HepG2 (cell line): ENCODE results near the gene ELF1. TPM values are rescaled to one million over a fixed set of nuclear protein-coding genes. Genes with fewer than 3 reads are reported as not detected.

ENCODE experiments used
- ATAC-seq: fragments of 200-7000 bp; cut with Tn5 transposase; 3 replicates; pipeline ENCODE4 v1.9.1; 2020; ENCODE audit warnings: mild to moderate bottlenecking, moderate library complexity
- BruUV-seq: library from RNA; stranded (reverse); fragments of 400-500 nt; replicated peaks from 2 replicates; lab custom pipeline; 2021; lab: Mats Ljungman, UMichigan
- CTCF ChIA-PET: fragments of 300-600 bp; formaldehyde crosslinking; extraction: SDS; loops from one replicate; lab custom pipeline; 2021; ENCODE audit warnings: low total read pairs, inconsistent platforms, low intra/inter-chr PET ratio; lab: Yijun Ruan, JAX
- POLR2A ChIA-PET: fragments of 350-600 bp; sonication (Branson Sonifier 250); formaldehyde crosslinking; loops from one replicate; lab custom pipeline; 2020; ENCODE audit warnings: antibody characterized with exemption, inconsistent platforms; lab: Yijun Ruan, JAX
- DNase-seq: peaks from one replicate; pipeline ENCODE4 v3.0.0-alpha.2; 2015; ENCODE audit warnings: low spot score
- FAIRE-seq: peaks from 3 replicates; lab custom pipeline; 2011; peaks lifted over from hg19 to GRCh38; lab: Jason Lieb, UNC
- H2AFZ ChIP-seq: one replicate; pipeline ENCODE4 v1.6.1; 2011; ENCODE audit warnings: low read length, inconsistent platforms
- H3K27ac ChIP-seq: fragments of 300-600 bp; 3 replicates; pipeline ENCODE4 v1.8.0; 2011; ENCODE audit warnings: mixed run types, mild to moderate bottlenecking, mixed read lengths, low read length, inconsistent platforms; ENCODE audit not compliant: insufficient read depth; ENCODE audit errors: extremely low read length
- H3K27me3 ChIP-seq, 2 experiments: fragments of 200-600 bp in 1 of 2; 2 replicates in 1 of 2; 3 replicates in 1 of 2; pipeline versions ENCODE4 v1.6.0 to v1.8.0; 2011; ENCODE audit warnings: low read length in 2 of 2, mild to moderate bottlenecking in 2 of 2, moderate library complexity in 2 of 2, inconsistent platforms in 1 of 2; ENCODE audit not compliant: insufficient read depth in 2 of 2, control insufficient read depth in 1 of 2
- H3K36me3 ChIP-seq, 2 experiments: fragments of 200-600 bp in 1 of 2; replicated peaks in 1 of 2; 2 replicates in 1 of 2; 3 replicates in 1 of 2; pipeline versions ENCODE4 v1.5.1 to v1.8.0; 2011; ENCODE audit warnings: low read length in 2 of 2, inconsistent platforms in 1 of 2; ENCODE audit not compliant: insufficient read depth in 2 of 2, control insufficient read depth in 1 of 2
- H3K4me1 ChIP-seq: 2 replicates; pipeline ENCODE4 v1.5.1; 2012; ENCODE audit warnings: low read length, inconsistent platforms; ENCODE audit not compliant: insufficient read depth
- H3K4me2 ChIP-seq: 2 replicates; pipeline ENCODE4 v1.6.0; 2011; ENCODE audit warnings: low read depth, low read length, inconsistent platforms
- H3K4me3 ChIP-seq, 3 experiments: fragments of 200-600 bp in 1 of 3; sonication (generic), shearing (Covaris generic) in 1 of 3; replicated peaks in 1 of 3; 2 replicates each; pipeline ENCODE4 v1.5.1; 2011 to 2016; ENCODE audit warnings: low read length in 3 of 3, inconsistent platforms in 2 of 3, low read depth in 2 of 3, mild to moderate bottlenecking in 2 of 3, control low read depth in 1 of 3, mixed read lengths in 1 of 3; ENCODE audit not compliant: insufficient read depth in 1 of 3
- H3K79me2 ChIP-seq: one replicate; pipeline ENCODE4 v1.6.1; 2011; ENCODE audit warnings: low read length, inconsistent platforms; ENCODE audit not compliant: insufficient read depth
- H3K9ac ChIP-seq: 2 replicates; pipeline ENCODE4 v1.6.0; 2011; ENCODE audit warnings: mild to moderate bottlenecking, low read depth, low read length, inconsistent platforms; ENCODE audit not compliant: insufficient read depth
- H3K9me3 ChIP-seq: 2 replicates; pipeline ENCODE4 v1.5.1; 2012; ENCODE audit warnings: mild to moderate bottlenecking, low read length
- H4K20me1 ChIP-seq: 2 replicates; pipeline ENCODE4 v1.6.0; 2011; ENCODE audit warnings: inconsistent platforms, mild to moderate bottlenecking, low read length, moderate library complexity; ENCODE audit not compliant: insufficient read depth
- GMEB2 ChIP-seq: IDR thresholded peaks from 2 replicates; pipeline ENCODE4 v1.6.1; 2016; ENCODE audit warnings: missing biosample characterization, missing genetic modification reagents, low read depth
- HMG20A ChIP-seq: IDR thresholded peaks from 2 replicates; pipeline ENCODE4 v1.6.1; 2016; ENCODE audit warnings: borderline replicate concordance
- HNRNPUL1 ChIP-seq: fragments of 200-400 bp; formaldehyde crosslinking; IDR thresholded peaks from 2 replicates; pipeline ENCODE4 v1.6.1; 2017; ENCODE audit warnings: low read depth, mild to moderate bottlenecking, low read length, moderate library complexity
- HOXA3 ChIP-seq: sonication (generic); formaldehyde crosslinking; IDR thresholded peaks from 2 replicates; pipeline ENCODE4 v1.5.0; 2020; ENCODE audit warnings: missing genetic modification reagents
- KDM2A ChIP-seq: sonication (generic); formaldehyde crosslinking; IDR thresholded peaks from 2 replicates; pipeline ENCODE4 v1.4.0; 2020; ENCODE audit warnings: low read depth, missing genetic modification reagents, borderline replicate concordance
- NFIC ChIP-seq: IDR thresholded peaks from 2 replicates; pipeline ENCODE4 v1.6.1; 2012; ENCODE audit warnings: mild to moderate bottlenecking, low read length, inconsistent platforms
- PPARG ChIP-seq: conservative IDR thresholded peaks from 2 replicates; pipeline ENCODE4 v1.6.1; 2016; ENCODE audit warnings: missing biosample characterization, missing genetic modification reagents
- RBFOX2 ChIP-seq: fragments of 200-400 bp; formaldehyde crosslinking; IDR thresholded peaks from 2 replicates; pipeline ENCODE4 v1.6.1; 2017; ENCODE audit warnings: low read depth, mild to moderate bottlenecking, low read length
- RNF219 ChIP-seq: sonication (generic); formaldehyde crosslinking; IDR thresholded peaks from 2 replicates; pipeline ENCODE4 v1.5.0; 2020; ENCODE audit warnings: mild to moderate bottlenecking, missing genetic modification reagents
- SNAPC5 ChIP-seq: sonication (generic); formaldehyde crosslinking; IDR thresholded peaks from 2 replicates; pipeline ENCODE4 v1.8.1; 2023; ENCODE audit warnings: mild to moderate bottlenecking, missing genetic modification reagents, borderline replicate concordance
- SOX13 ChIP-seq, 3 experiments: fragments of 450-650 bp in 1 of 3; sonication (generic) in 1 of 3; formaldehyde crosslinking in 1 of 3; IDR thresholded peaks in 2 of 3; conservative IDR thresholded peaks in 1 of 3; 2 replicates each; pipeline versions ENCODE4 v1.5.0 to v1.6.1; 2016 to 2020; ENCODE audit warnings: antibody characterized with exemption in 1 of 3, mild to moderate bottlenecking in 1 of 3, missing compliant biosample characterization in 1 of 3, missing genetic modification reagents in 1 of 3, moderate library complexity in 1 of 3
- SP2 ChIP-seq: sonication (generic); formaldehyde crosslinking; IDR thresholded peaks from 2 replicates; pipeline ENCODE4 v1.5.1; 2020; ENCODE audit warnings: mild to moderate bottlenecking, missing genetic modification reagents
- ZBTB20 ChIP-seq: sonication (generic); formaldehyde crosslinking; IDR thresholded peaks from 2 replicates; pipeline ENCODE4 v1.8.1; 2023; ENCODE audit warnings: missing genetic modification reagents, low read depth, mild to moderate bottlenecking, borderline replicate concordance
- ZBTB7A ChIP-seq: sonication (generic); formaldehyde crosslinking; IDR thresholded peaks from 2 replicates; pipeline ENCODE4 v1.8.0; 2022; ENCODE audit warnings: mild to moderate bottlenecking, missing genetic modification reagents
- ZNF12 ChIP-seq: sonication (generic); formaldehyde crosslinking; IDR thresholded peaks from 2 replicates; pipeline ENCODE4 v1.5.0; 2020; ENCODE audit warnings: missing genetic modification reagents
- ZNF335 ChIP-seq: sonication (generic); formaldehyde crosslinking; IDR thresholded peaks from 2 replicates; pipeline ENCODE4 v1.4.0; 2020; ENCODE audit warnings: missing genetic modification reagents
- ZNF343 ChIP-seq: sonication (generic); formaldehyde crosslinking; IDR thresholded peaks from 2 replicates; pipeline ENCODE4 v1.4.0; 2020; ENCODE audit warnings: mild to moderate bottlenecking, missing genetic modification reagents
- ZNF615 ChIP-seq: sonication (generic); formaldehyde crosslinking; IDR thresholded peaks from 2 replicates; pipeline ENCODE4 v1.5.0; 2020; ENCODE audit warnings: mild to moderate bottlenecking, missing genetic modification reagents, borderline replicate concordance
- WGBS: methylation state at CpG from one replicate; pipeline ENCODE4 v1.1.6; 2017; ENCODE audit warnings: low lambda C conversion rate; 5-methylcytosine and 5-hydroxymethylcytosine counted together
- in situ Hi-C: cut with HindIII; loops from 2 replicates; pipeline ENCODE4 v1.10.0; 2017; ENCODE audit warnings: low pct_unique_long_range_greater_than_20kb; ENCODE audit not compliant: extremely low pct_ligation_motif_present
- intact Hi-C: fragments of 100-400 bp; cut with micrococcal nuclease; formaldehyde crosslinking; loops from one replicate; pipeline ENCODE4 v1.10.0; 2022; ENCODE audit not compliant: unreplicated experiment
- polyA plus RNA-seq, 8 experiments: library from polyadenylated mRNA; depleted of rRNA in 3 of 8; stranded (reverse) in 7 of 8; unstranded in 1 of 8; fragments of >200 nt; fragmentation: Illumina TruSeq in 4 of 8; extraction: Trizol in 4 of 8; gene quantifications; 2 replicates each; pipeline versions ENCODE4 v1.2.1 to v1.2.3, GENCODE V29; 2011 to 2016; ENCODE audit warnings: low read depth in 4 of 8, missing spikeins in 1 of 8, mixed read lengths in 1 of 8; ENCODE audit not compliant: insufficient read depth in 1 of 8
- total RNA-seq, 5 experiments: library from RNA; depleted of rRNA; stranded (reverse); fragments of >200 nt; fragmentation: Illumina TruSeq; extraction: Trizol; gene quantifications; 2 replicates each; pipeline ENCODE4 v1.2.3, GENCODE V29; 2016; ENCODE audit warnings: low read depth in 1 of 5

Gene ELF1
- total and polyA plus RNA-seq, 2 of the 13 experiments (the other 11 are each of a cell fraction or from before 2014, with no cell fraction given): 24.6 to 71.5 TPM

GRCh38 chr13:41019578-41020347 lies 647 bp upstream of the ELF1 start:
- H4K20me1 ChIP-seq: peaks cover 4% of the 10 kb centered on the region
- peaks cover 92% of the 10 kb centered on the region for H3K4me1 ChIP-seq
- peak overlapping the region; percentile 85 for H3K4me2 ChIP-seq
- H3K36me3 ChIP-seq: 0 out of 5 replicates have a peak, but pooled peaks cover 0 to 3% of the 10 kb centered on the region in 2 experiments
- POLR2A ChIA-PET: interaction anchor here (0.6 to 3.7 kb wide), 10 partner anchors 9 to 230 kb away, joined by 3 to 35 read pairs (median 5); partner anchors contain the start of genes SLC25A15 and WBP4
- H3K27me3 ChIP-seq: no peaks in the 10 kb centered on the region
- DNase-seq (peak; percentile 80), ATAC-seq (peak; percentile 98), FAIRE-seq (peak; percentile 82)
- TSS peak; percentile 95 for BruUV-seq
- H3K9ac ChIP-seq: peak overlapping the region; percentile 76
- CTCF ChIA-PET: no interaction called here
- H2AFZ ChIP-seq: no peak overlapping the region
- peaks cover 92% of the 10 kb centered on the region for H3K79me2 ChIP-seq
- H3K4me3 ChIP-seq: peak overlapping the region; percentile 46 to 61 (median 55); a peak in 5 of 6 replicates
- in situ Hi-C loops: no loop called here
- H3K9me3 ChIP-seq: no peaks in the 10 kb centered on the region
- peak overlapping the region; percentile 87 for H3K27ac ChIP-seq
- intact Hi-C loops: loop anchor here (5.0 kb wide), 3 partner anchors 38 to 97 kb away; no protein-coding TSS in a partner anchor
- 25% methylated on average over 2 of the region's 2 CpGs for WGBS
- TF ChIP-seq HMG20A (CRISPR knock-in tag) (no peak), SP2 (no peak), NFIC (peak; percentile 48; the same call in 1 of the 2 replicates), HNRNPUL1 (peak; percentile 92), PPARG (CRISPR knock-in tag) (no peak), KDM2A (CRISPR knock-in tag) (no peak), ZNF615 (CRISPR knock-in tag) (no peak), HOXA3 (CRISPR knock-in tag) (no peak), ZBTB7A (CRISPR knock-in tag) (no peak), GMEB2 (no peak), SOX13 (IDR thresholded peaks at IDR 0.05) (no peak; the same call in 1 of the 2 replicates), SOX13 (CRISPR knock-in tag; conservative IDR thresholded peaks at IDR 0.05 in 1 of 2, IDR thresholded peaks at IDR 0.05 in 1 of 2) (peak in 1 of 2 experiments; percentile 93; a peak in 2 of 4 replicates), ZNF12 (CRISPR knock-in tag) (no peak), ZBTB20 (CRISPR knock-in tag) (no peak), RBFOX2 (0 out of 2 replicates have a peak, but pooled peaks have one; percentile 37), ZNF335 (CRISPR knock-in tag) (no peak), ZNF343 (CRISPR knock-in tag) (no peak), SNAPC5 (CRISPR knock-in tag) (no peak), RNF219 (CRISPR knock-in tag) (no peak)
